ENCODE measurements around the gene HINFP.
"Not testable (repeated sequence)": the region's sequence is repeated elsewhere in the genome, so short reads cannot be mapped to it uniquely, and the experiment has no call there.

Gene HINFP

GRCh38 chr11:119100246-119100970 lies 21.0 kb upstream of the HINFP start:
- DNase-seq (ENCODE audit: low spot score), result no peak

DNA sequence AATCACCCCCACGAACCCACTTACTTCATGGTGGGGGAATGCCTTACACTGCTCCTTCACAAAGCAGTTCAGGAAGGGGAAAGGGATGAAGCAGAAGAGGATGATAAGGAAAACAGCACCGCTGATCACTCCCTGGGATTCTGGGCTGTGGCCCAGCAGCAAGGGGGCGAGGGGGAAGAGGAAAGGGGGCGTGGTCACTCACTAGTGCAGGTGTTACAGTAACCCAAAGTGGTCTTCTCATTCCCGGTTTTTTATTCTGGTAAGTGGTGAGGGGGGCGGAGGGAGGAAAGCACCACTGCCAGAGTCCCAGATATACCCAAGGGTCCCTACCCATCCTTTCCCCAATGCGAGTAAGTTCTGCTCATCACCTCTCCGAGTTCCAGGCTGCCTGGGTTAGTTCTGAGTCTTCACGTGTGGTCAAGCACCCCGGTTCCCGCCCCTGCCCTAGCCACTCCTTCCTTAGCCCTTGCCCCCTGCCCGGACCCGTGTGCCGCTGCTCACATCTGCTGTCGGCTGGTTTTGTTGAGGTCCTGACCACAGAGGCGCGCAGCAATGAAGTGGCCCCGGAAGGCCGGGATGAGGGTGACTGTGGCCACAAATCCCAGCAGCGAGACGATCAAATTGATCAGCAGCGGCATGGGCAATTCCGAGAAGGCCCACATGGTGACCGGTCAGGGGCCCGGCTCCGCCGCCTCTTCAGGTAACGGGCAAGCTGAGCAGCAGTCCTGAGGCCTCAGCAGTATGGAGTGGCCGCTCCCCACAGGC lies 20.2 kb upstream of the HINFP start:
- DNase-seq (ENCODE audit: low spot score), result no peak

DNA sequence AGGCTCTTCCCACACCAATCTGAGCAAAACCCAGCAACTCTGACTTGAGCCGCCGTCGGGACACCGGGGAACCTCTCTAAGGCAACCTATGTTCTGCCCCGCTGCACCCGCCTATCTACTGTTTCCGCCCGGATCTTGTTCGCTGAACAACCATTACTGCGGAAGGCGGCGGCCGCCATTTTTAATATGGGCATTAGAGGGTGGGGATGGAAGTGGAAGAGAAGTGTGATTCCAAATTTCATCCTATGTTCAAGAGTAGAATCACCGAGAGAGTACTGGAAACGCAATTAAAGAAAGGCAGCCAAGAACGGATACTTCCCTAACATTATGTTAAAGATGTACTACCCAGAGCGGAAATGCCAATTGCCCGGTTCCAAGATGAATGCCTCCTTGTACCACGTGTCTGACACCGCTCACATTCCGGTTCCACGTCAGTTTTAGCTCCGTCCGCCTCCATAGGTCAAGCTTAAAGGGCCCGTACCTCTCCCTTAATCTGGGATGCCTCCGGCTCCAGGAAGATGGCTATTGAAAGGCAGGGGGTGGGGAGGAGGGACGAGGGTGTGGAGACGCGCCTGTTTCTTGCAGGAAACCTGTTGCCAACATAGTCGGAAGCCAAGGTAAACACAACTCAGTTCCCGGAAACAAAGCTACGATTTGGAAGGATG lies 19.5 kb upstream of the HINFP start, which contains the start of gene DPAGT1:
DPAGT1 (minus strand) TSS at position 95 of the 665 bp plus-strand sequence. CDS start 198 bp downstream, outside the sequence.
- peak; percentile 97 for DNase-seq (ENCODE audit: low spot score)

DNA sequence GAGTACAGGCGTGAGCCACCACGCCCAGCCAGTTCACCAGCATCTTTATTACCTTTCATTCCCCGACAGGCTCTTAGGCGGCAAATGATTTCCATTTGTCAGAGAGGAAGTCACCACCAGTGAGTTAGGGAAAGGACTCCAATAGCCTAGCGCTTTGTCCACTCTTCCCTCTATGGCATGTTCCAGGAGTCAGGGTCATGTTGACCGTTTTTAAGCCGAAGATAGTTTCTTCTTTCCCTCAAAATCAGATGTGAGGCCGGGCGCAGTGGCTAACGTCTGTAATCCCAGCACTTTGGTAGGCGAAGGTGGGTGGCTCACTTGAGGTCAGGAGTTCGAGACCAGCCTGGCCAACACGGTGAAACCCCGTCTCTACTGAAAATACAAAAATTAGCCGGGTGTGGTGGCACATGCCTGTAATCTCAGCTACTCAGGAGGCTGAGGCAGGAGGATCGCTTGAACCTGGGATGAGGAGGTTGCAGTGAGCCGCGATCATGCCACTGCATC lies 18.2 kb upstream of the HINFP start:
- not testable (repeated sequence) for DNase-seq (ENCODE audit: low spot score)

DNA sequence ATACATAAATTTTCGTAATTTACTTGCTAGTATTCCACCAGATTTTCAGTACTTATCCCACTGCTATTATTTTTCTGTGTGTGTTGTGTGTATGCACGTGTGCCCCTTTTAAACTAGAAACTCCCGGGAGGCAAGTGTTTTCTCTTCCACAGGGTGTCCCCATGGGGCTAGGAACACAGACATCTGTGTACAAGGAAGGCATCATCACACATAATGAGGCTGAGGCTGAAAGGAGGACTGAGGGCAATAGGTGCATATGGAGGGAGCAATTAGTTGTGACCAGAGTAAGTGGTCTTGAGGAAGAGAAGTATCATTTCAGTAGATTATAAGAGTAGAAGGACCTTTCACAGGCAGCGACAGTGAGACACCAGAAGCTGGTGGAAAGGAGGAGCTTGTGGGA lies 17.6 kb upstream of the HINFP start:
- DNase-seq (ENCODE audit: low spot score), result peak; percentile 57

DNA sequence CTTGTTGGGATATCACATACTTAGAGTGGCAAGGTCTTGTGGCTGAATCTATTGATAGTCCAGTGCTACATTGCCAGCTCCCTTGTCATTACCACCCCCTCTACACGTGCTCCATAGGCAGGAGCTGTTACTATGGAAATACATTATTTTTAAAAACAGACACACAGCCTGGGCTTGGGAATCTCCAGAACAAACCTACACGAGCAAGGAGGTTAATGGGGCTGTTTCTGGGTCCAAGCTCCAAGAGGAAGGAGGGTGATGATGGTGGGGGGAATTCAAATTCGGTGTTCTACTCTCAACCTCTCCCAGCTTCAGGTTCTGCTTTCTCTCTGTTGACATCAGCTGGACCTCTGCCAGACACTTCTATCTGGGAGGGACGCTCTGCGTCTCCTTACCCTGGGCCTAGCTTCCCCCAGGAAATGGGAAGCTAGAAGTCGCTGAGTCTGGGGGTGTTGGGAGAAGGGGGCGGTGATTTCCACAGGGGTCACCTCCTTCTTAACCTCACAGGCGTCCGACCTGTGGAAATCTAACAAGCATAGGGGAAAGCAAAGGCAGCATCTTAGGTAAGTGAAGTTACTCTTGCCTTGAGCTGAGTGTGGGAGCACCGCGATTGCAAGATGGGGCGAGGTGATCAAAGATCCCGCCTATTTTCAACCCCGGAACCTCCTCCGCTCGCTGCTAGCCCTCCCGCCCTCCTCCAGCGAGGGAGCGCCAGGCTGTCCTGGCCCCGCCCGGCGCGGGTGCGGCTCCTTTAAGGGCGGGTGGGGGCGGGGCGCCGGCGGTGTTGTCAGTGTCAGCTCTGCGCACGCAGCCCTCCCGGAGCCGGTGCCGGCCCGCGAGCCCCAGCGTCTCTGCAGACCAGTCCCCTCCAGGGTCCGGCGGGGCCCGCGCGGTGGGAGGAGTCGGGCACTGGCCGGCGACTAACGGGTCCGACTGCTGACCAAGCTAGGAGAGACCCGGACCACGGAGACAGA lies 14.5 kb upstream of the HINFP start, which contains the start of gene C2CD2L:
C2CD2L (plus strand) TSS at position 781 of the 974 bp plus-strand sequence. CDS start 398 bp downstream, outside the sequence.
- DNase-seq (ENCODE audit: low spot score), result peak; percentile 91

DNA sequence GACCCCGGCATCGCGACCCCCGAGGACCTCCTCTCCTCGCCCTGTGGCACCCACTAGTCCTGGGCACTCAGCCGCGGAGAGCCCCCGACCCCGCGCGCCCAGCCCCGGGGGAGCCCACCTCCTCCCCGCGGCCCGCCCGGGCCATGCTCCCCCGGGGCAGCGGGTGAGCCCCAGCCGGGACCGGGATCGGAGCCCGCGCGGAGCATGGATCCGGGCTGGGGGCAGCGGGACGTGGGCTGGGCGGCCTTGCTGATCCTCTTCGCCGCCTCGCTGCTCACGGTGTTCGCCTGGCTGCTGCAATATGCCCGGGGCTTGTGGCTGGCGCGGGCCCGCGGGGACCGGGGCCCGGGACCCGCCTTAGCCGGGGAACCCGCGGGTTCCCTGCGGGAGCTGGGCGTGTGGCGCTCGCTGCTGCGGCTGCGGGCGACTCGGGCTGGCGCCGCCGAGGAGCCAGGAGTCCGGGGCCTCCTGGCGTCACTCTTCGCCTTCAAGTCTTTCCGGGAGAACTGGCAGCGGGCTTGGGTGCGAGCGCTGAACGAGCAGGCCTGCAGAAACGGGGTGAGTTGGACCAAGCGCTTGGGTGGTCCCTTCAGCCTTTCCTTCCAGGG lies 13.7 kb upstream of the HINFP start:
- no peak for DNase-seq (ENCODE audit: low spot score)

- DNase-seq (ENCODE audit: low spot score), result peak; percentile 59
Observed at GRCh38 chr11:119108146-119108856, 13.1 kb upstream of the HINFP start.

- no peak for DNase-seq (ENCODE audit: low spot score)
Observed at GRCh38 chr11:119108857-119109221, 12.5 kb upstream of the HINFP start.

DNA sequence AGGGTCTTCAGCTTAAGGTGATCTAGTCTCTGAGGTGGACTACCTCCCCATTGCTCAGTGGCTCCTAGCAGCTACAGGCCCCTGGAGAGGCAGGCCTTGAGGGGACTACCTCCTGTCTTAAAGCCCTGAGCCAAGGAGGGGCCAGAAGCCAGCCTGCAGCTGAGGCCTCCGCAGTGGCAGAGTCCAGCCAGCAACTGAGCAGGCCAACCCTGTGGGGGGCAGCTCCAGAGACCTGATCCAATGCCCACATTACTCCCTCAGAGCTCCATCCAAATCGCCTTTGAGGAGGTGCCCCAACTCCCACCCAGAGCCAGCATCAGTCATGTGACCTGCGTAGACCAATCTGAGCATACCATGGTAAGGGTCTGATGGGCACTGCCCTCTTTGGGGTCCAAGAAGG lies 11.5 kb upstream of the HINFP start:
- no peak for DNase-seq (ENCODE audit: low spot score)

- no peak for DNase-seq (ENCODE audit: low spot score)
Observed at GRCh38 chr11:119110439-119110838, 10.9 kb upstream of the HINFP start.

DNA sequence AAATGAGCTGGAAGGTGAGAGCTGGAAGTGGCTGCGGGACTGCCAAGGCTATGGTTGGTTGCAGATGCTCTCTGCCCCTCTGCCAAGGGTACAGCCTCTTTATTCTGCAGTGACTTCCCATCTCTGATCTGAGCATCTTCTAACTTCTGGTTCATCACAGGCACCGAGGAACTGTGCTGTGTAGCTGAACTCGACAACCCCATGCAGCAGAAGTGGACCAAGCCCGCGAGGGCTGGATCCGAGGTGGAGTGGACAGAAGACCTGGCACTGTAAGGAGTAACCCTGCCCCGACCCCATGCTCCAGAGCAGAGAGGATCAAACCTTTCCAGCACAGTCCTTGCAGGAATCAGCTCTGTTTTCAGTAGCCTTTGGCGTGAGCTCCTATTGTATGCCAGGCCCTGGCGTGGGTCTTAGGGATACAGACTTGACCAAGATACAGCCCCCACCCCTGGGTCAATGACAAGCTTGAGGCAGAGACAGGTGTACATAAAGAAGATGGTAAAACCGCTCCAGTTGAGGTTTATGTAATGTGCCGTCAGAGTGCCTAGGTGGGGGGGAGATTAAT lies 9.9 kb upstream of the HINFP start:
- DNase-seq (ENCODE audit: low spot score), result no peak

DNA sequence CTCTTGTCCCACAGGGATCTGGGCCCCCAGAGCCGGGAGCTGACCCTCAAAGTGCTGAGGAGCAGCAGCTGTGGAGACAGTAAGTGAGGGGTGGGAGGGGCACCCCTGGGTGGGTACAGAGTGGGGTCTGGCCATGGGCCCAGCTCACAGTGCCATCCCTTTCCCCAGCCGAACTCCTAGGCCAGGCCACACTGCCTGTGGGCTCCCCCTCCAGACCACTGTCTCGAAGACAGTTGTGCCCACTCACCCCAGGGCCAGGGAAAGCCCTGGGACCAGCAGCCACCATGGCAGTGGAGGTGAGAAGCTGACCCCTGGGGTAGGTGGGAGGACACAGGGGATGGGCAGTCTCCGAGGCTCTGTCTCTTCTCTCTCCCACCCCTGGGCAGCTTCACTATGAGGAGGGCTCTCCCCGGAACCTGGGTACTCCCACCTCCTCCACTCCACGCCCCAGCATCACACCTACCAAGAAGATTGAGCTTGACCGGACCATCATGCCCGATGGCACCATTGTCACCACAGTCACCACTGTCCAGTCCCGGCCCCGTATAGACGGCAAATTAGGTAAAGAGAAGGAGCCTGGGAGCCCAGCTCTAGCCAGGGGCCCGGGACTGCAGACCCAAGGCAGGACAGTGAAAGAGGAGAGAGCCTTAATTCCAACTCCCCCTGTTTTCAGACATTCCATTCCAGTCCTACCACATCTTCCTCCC lies 8.9 kb upstream of the HINFP start:
- no peak for DNase-seq (ENCODE audit: low spot score)

DNA sequence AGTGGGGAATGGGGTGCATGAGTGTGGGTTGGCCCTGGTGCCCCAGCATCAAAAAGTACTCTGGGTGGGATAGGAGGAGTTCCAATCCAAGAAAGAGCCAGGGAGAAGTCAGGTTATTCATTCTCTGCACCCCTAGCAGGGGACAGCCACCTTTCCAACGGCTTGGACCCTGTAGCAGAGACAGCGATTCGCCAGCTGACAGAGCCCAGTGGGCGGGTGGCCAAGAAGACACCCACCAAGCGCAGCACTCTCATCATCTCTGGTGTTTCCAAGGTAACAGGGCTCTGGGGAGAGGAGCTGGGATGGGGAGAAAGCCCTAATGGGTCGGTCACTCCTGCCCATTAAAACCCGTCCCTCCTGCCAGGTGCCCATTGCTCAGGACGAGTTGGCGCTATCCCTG lies 7.7 kb upstream of the HINFP start:
- DNase-seq (ENCODE audit: low spot score), result peak; percentile 59

DNA sequence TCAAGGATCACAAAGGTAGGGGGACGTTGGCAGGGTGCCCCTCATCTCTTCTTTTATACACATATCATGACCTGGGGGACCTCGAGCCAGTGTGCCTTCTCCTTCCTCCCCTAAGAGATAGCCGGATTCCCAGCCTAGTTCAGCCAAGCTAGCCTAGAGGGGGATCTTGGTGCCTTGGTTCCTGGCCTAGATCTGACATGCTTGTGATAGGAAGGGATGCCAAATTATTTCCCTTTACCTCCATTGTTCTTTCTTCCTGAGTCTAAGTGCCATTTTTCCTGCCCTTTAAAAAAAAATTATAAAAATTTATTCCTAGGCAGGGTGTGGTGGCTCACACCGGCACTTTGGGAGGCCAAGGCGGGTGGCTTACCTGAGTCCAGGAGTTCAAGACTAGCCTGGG lies 7.0 kb upstream of the HINFP start:
- no peak for DNase-seq (ENCODE audit: low spot score)

- DNase-seq (ENCODE audit: low spot score), result peak; percentile 70
Observed at GRCh38 chr11:119115484-119116234, 5.7 kb upstream of the HINFP start.

DNA sequence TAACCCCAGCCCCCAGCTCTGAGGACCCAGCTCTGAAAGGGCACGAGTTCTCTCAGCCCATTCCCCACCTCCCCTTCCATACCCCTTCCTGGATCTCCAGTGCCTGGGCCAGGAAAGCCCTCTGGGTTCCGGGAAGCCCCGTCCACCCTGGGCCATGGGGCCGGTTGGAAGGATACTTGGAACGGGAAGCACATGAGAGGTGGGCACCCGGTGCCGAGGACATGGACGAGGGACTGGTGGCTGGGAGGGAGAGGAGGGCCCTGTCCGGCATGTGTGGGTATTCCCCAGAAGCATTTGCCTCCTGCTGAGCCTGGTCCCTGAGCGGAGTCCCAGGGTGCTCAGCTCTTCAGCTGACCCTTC lies 5.2 kb upstream of the HINFP start:
- DNase-seq (ENCODE audit: low spot score), result no peak

DNA sequence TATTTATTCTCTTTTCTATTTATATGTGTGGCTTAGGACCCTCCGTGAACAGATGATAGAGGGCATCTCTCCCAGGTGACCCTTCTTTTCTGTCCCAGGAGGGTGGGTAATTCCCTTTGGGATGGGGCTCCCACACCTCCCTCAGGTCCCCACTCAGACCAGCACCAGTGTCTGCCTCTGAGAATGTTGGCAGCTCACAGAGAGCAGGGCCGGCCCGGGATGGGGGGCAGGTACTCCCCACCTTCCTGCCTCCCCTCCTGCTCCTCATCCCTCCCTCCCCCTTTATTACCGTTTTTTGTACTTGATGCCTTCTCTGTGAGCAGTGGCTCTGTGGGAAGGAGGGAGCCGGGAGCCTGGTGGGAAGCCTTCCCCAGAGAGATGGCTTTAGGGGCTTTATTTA lies 4.8 kb upstream of the HINFP start:
- DNase-seq (ENCODE audit: low spot score), result no peak

Data from Ammon's horn (tissue), 1 donor.